ENCODE data around the gene KRT85.

GRCh38 chr12:52341066-52341580 lies 26.2 kb downstream of the KRT85 start:
- TF ChIP-seq CTCF (conservative IDR thresholded peaks at IDR 0.05) = no peak
- TF ChIP-seq EZH2 (IDR thresholded peaks at IDR 0.05; ENCODE audit: low read depth) = no peak

Data from PC-9 (cell line).